GM13976 (cell line): ENCODE measurements around the gene BPIFB6.

Experiments
- DNase-seq: peaks from one replicate; pipeline ENCODE4 v3.0.0; 2012; ENCODE audit warnings: low spot score
- CTCF ChIP-seq: IDR thresholded peaks from 2 replicates; pipeline ENCODE4 v1.5.1; 2012; ENCODE audit warnings: borderline replicate concordance, mild to moderate bottlenecking; ENCODE audit not compliant: insufficient read depth; ENCODE audit errors: extremely low read depth, missing control alignments, control extremely low read depth
- in situ Hi-C: fragments of 300-500 bp; cut with MboI; formaldehyde crosslinking; loops from one replicate; pipeline ENCODE4 v1.12.0; 2022; ENCODE audit warnings: low sequenced_read_pairs, mixed read lengths, inconsistent platforms; ENCODE audit not compliant: unreplicated experiment

BPIFB6 gene

DNA sequence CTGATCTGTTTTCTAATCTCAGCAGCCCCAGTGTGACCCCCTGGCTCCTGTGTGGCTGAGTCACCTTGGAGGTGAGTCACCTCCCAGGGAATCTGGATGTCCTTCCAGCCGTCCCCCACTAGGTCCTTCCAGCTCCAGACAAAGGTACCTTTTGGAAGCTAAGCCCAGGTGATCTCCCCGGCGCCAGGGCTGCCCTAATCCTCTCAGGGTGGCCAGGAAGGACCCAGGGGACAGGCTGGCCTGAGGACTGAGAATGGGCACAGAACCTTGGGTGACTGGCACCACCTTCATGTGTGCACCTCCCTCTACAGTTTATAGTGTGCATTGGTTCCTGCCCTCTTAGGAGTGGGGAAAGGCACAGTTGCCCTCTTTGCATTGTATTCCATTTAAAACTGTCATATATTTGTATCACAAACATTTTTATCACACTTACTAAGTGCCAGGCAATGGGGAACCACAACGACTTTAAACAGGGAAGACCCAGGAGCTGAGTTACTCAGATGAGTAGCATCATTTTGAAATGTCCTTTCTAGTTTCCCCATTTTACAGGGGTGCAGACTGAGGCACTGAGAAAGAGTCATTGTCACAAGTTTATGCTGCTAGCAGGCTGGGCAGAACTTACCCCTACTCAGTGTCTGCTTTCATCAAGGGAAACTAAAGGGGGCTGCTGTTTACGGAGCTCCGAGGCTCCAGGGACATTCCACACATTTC is 45.4 kb downstream of the BPIFB6 start:
- no peak for DNase-seq
- TF ChIP-seq CTCF = no peak
- in situ Hi-C loops = no loop called here

DNA sequence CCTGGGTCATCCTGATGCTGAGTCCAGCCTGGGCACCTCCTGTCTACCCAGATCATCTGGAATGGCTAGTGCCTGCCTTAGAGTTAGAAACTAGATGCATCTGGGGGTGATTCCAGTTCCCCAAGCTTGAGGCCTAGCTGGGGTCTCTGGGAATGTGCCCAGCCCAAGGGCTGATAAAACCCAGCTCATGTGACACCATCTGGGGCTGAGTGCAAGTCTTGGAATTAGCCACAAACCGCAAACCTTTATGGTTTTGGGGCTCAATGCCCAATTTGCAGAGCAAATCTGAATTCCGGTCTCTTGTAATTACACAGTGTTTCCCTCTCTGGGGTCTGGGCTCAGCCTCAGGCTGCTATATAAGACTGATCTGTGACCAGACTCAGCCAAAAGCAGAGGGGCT is 47.8 kb downstream of the BPIFB6 start, which contains the start of gene BPIFB4:
Gene BPIFB4, plus strand, starts transcription at position 385 of the 400 bp plus-strand sequence. CDS start 1,884 bp downstream, outside the sequence.
- DNase-seq = no peak
- in situ Hi-C loops = no loop called here

GRCh38 chr20:33081411-33082154 is 50.1 kb downstream of the BPIFB6 start:
- in situ Hi-C loops = no loop called here
- no peak for DNase-seq
- no peak for TF ChIP-seq CTCF

More for the DNA sequence above, 47.8 kb downstream of the BPIFB6 start, which contains the start of gene BPIFB4:
- no peak for TF ChIP-seq CTCF

DNA sequence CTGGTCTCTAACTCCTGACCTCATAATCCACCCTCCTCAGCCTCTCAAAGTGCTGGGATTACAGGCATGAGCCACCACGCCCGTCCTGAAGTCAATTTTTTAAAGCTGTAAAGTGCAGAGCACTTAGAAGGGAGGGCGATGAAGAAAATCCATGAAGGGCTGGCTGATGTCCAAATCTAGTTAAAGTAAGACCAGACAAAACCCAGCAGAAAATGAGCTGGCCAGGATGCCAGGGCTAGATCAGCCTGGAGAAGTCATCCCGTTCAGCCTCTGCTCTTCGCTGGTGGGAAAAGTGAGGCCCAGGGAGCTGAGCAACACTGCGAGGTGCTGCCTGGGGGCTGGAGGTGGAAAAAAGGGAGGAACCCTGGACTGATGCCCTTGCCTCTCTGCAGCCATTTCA is 51.1 kb downstream of the BPIFB6 start:
- no peak for DNase-seq
- no peak for TF ChIP-seq CTCF
- in situ Hi-C loops = no loop called here

- DNase-seq = no peak
- in situ Hi-C loops = no loop called here
- TF ChIP-seq CTCF = no peak
Measured at GRCh38 chr20:33083544-33084340, 52.3 kb downstream of the BPIFB6 start.

DNA sequence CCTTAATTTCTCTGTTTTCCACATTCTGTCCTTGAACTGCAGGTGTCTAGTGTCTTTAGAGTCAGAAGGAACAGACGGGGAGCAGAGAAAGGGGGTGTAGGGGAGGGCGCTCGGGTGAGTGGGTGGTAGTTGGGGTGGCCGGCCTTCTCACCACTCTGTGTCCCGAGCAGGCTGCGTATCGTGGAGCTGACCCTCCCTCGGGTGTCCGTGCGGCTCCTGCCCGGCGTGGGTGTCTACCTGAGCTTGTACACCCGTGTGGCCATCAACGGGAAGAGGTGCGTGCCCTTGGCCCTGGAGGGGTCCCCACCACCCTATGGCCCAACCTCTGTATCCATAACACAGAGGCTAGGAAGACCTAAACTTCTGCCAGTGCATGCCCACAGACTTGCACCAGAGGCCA is 53.3 kb downstream of the BPIFB6 start:
- in situ Hi-C loops = no loop called here
- no peak for TF ChIP-seq CTCF

More for the DNA sequence above, 53.3 kb downstream of the BPIFB6 start:
- no peak for DNase-seq
